Myocyte (in vitro differentiated cells): ENCODE results near the gene NCDN. TPM values are rescaled to one million over a fixed set of nuclear protein-coding genes. Genes with fewer than 3 reads are reported as not detected.

ENCODE experiments used
- DNase-seq: peaks from one replicate; pipeline ENCODE4 v3.0.0-alpha.2; 2012; ENCODE audit warnings: low read depth
- polyA plus RNA-seq: library from polyadenylated mRNA; unstranded; fragments of >200 nt; gene quantifications from one replicate; pipeline ENCODE4 v1.2.1, GENCODE V29; 2012; ENCODE audit warnings: missing spikeins
- total RNA-seq: library from RNA; depleted of rRNA; stranded (reverse); fragments of >200 nt; gene quantifications from 2 replicates; pipeline ENCODE4 v1.2.3, GENCODE V29; 2014

The NCDN gene
- 44.1 and 58.6 TPM in 2 replicates for total RNA-seq
- 69.7 TPM for polyA plus RNA-seq

DNA sequence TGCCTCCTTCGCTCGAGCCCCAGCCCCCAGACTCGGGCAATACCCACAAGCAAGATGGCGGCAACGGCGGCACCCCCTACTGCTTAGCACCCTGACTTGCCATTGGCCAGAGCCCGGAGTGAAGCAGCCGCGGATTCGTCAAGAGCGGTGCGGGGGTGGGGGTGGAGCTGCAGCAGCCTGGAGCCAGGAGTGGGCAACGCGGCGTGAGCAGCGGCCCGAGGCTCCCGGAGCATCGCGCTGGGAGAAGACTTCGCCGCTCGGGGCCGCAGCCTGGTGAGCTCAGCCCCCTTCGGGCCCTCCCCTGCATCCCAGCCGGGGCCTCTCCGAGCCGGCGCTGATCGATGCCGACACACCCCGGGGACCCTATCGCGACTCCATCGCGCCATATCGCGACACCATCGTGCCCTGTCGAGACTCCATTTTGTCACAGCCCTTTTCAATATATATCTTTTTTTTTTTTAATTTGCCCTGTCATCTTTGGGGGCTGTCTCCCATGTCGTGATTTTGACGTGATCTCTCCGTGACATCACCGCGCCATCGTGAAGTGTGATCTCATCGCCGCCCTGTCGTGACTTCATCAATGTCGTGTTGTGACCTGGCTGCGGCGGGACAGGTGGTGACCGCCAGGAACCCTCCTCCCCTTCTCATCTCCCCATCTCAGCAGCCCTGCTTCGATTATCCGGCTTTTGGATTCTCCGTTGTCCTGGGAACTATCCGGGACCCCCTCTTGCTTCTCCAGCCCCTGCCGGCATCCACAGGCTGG is at the start of gene NCDN:
TSS of gene NCDN (plus strand) at position 189 of the 763 bp plus-strand sequence. CDS start at position 581, 392 bp downstream.
- DNase-seq, result peak; percentile 98

DNA sequence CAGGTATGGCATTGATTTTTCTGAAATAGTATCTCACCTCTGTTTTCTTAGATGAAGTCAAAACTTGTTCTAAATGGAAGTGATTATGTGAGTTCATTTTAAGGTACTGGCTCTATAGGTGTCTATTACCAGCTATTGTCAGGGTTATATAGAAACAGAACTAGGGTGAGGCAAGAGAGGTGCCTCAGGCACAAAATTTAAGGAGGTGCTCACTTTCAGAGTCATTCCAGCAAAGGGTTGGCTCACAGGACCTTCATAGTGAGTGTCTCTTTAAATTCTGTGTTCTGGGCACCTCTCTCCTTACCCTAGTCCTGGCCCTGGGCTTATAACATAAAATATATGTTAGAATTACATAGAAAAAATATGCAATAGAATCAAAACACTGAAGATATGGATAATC is 49.7 kb upstream of the NCDN start:
- no peak for DNase-seq

- no peak for DNase-seq
Measured at GRCh38 chr1:35509558-35509957, 48.0 kb upstream of the NCDN start.

GRCh38 chr1:35511305-35511704 is 46.3 kb upstream of the NCDN start:
- no peak for DNase-seq

GRCh38 chr1:35518183-35518582 is 39.4 kb upstream of the NCDN start:
- DNase-seq, result no peak

DNA sequence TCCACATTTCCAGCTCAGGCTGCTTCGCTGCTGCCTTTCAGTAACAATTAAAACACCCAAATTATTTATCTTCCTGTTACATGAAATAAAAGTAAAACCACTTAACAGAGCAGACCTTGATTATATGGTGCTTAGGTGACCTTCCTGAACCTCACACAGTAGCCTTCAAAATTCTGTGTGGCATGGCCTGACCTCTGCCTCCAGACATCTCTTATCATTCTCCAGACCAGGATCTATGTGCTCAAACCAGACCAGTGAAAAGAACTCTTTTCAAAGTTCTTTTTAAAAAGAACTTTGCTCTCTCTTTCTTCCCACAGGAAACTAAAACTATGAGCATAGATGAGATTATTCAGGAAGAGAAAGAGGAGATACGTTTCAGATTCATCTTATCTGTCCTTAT is 38.2 kb upstream of the NCDN start:
- DNase-seq, result no peak

- DNase-seq, result no peak
Measured at GRCh38 chr1:35524106-35524505, 33.5 kb upstream of the NCDN start.

DNA sequence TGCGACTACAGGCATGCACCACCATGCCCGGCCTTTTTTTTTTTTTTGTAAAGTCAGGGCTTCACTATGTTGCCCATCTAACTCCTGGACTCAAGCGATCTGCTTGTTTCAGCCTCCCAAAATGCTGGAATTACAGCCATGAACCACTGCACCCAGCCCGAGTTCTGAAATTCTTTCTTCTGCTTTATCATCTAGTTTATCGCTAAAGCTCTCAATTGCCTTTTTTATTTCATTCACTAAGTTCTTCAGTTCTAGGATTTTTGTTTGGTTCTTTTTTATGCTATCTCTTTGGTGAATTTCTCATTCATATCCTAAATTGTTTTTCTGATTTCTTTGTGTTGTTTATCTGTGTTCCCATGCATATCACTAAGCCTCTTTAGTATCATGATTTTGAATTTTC is 27.4 kb upstream of the NCDN start:
- no peak for DNase-seq

DNA sequence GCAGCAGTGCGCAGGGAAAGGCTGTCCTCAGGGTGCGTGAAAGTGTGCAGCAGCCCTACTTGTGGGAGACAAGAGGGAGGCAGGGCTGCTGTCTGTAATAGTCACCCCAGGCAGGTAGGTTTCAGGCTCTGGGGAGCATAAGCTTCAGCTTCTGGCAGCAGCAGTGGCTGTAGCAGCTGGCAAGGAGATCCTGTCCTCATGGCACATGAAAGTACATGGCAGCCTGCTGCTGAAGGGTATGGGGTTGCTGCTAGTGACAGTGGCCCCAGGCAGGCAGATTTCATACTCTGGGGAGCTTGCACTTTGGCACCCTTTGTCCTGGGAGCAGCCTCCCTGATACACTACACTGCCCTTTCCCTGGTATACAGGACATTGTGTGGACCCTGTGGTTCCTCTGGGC is 26.7 kb upstream of the NCDN start:
- DNase-seq, result no peak

- DNase-seq, result no peak
Measured at GRCh38 chr1:35531368-35531767, 26.2 kb upstream of the NCDN start.

GRCh38 chr1:35532497-35533223 is 24.9 kb upstream of the NCDN start:
- no peak for DNase-seq

DNA sequence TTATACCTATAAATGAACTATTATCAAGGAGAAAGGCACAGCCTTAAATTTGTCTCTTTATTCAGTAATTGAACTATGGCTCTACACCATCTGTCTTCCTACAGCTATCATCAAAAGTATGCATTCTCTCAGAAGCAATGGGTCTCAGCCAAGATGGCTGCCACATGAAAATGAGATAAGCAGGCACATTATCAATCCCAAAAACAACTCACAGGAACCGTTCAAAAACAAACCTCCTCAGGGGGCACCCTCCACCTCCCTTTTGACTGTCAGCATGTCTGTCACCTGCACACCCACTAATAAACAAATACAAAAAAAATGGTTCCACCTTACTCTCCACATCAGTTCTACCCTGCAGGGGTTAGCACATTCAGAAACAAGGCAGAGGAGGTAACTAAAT is 24.0 kb upstream of the NCDN start:
- no peak for DNase-seq

GRCh38 chr1:35535243-35535642 is 22.4 kb upstream of the NCDN start:
- DNase-seq, result no peak

DNA sequence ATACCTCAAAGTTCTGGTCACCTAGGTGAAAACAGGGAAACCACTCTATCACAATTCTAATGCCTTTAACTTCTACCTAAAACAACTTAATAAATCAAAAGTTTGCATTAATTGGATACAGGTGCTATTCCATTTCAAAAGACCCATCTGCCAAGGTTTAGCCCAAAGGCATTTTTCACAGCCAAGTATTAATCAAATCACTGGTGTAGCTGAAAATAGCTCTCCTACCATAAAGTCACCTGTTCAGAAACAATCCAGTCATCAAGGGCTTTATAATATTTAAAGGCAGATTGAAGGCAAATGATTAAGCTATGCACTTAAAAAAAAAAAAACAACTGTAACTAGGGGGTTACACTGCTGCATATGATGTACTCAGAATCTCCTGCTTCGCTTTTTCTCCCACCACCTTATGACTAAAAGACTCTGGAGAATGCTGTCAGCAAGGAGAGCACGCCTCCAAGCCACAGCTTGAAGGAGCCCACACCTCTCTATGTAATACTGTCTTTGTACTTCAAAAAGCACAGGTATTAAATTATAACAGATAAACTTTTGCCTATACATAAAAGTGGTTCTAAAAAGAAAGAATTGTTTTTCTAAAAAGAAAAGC is 20.9 kb upstream of the NCDN start:
- DNase-seq, result no peak

- no peak for DNase-seq
Measured at GRCh38 chr1:35537806-35538205, 19.8 kb upstream of the NCDN start.

- no peak for DNase-seq
Measured at GRCh38 chr1:35539073-35539823, 18.4 kb upstream of the NCDN start.

- peak; percentile 27 for DNase-seq
Measured at GRCh38 chr1:35539824-35540261, 17.8 kb upstream of the NCDN start.

GRCh38 chr1:35544976-35545375 is 12.6 kb upstream of the NCDN start:
- peak; percentile 70 for DNase-seq

GRCh38 chr1:35546614-35547013 is 11.0 kb upstream of the NCDN start:
- DNase-seq, result no peak

DNA sequence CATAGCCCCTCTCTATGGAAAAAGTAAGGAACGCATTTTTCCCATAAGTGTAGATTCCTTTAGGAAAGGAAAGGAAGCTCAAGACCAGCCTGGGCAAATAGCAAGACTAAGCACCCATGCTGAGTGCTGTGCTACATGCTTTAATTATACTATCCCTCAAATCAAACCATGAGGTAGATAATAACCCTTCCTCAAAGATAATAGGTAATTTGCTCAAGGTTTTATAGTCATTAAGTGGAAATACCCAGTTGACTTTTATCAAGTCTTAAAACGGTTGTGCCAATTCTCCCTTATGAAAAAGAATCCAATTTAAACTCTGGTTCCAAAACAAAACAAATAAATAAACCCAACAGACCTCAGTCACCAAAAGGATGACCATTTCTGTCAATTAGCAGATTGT is 3.7 kb upstream of the NCDN start:
- DNase-seq, result no peak
